Activated naive CD4-positive, alpha-beta T cell treated with anti-CD3 and anti-CD28 coated beads, Interleukin-2, amount 50 U/mL, for 16 hours (primary cell): ENCODE measurements around the gene ADARB1.

ENCODE experiments used
- DNase-seq: peaks from one replicate; pipeline ENCODE4 v3.0.0-alpha.2; 2020

ADARB1 gene

DNA sequence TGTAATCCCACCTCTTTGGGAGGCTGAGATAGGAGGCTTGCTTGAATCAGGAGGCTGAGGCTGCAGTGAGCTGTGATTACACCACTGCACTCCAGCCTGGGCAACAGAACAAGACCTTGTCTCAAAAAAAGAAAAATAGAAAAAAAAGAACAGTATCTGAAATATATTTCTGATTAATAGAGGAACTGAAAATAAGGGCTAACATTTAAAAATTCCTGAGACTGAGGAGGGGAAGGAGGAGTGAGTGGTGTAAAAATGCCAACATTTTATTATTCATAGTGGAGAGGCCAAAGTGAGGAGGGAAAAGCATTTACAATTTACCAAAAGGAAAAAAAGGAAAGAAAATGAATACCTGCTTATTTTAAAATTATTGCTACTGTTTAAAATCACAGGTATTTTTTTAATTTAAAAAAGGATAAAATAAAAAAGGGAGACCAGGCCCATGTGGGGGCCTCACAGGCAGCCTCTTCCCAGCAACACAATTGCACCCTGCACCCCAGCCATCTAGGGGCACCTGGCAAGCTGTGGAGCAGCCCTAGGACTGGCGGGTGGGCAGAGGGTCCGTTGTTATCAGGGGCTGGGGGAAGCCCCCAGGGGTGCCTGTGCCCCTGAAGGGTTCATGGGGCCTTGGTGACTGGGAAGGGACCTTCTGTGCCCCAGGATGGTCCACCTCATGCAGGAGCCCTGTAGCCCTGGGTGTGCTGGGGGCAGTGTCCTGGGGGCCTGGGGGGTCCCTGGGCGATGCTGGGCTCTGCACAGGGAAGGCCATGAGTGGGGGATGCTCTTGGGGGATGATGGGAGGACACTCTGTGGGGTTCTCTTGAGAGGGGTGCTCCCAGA, 34.8 kb upstream of the ADARB1 start:
- DNase-seq: no peak

DNA sequence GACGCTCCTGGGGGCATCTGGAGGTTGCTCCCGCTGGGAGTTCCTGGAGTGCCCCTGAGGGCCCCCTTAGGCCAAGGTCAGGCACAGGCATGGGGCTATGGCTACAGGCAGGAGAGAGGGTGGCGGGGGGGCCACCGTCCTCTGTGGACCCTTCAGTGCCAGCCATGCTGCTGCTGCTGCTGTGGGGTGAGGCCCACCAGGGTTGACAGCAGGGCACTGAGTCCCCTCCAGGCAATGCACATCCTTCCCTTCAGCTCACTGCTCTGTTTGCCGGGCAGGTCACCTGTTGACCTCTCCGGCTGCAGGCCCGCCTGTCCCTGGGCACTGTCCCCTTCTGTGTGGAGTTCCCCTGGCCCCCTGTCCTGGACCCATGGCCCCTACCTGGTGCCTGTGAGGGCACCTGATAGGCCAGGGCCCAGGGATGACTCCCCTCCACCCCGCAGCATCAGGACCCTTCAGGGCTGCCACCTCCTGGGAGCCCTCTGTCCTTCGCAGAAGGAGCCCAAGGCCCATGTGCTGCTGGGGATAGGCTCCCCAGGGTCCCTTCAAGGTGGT, 34.1 kb upstream of the ADARB1 start:
- no peak for DNase-seq

DNA sequence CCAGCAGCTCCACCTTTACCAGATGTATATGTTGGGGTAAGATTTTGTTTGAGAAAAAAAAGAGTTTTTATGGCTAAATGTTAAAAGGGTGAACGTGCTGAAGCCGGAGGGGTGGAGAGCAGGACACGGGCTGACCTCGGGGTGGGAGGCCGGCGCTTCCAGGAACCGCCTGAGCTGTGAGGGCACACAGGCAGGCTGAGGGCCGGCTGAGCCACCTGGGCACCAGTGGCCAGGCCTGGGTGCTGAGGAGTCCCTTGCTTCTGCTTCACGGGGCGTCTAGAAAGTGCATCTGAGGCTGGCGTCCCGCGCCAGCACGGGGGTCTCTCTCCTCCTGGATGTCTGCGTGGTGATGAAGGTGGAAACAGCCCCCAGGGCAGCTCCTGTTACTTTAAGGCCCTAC, 33.6 kb upstream of the ADARB1 start:
- DNase-seq: no peak

DNA sequence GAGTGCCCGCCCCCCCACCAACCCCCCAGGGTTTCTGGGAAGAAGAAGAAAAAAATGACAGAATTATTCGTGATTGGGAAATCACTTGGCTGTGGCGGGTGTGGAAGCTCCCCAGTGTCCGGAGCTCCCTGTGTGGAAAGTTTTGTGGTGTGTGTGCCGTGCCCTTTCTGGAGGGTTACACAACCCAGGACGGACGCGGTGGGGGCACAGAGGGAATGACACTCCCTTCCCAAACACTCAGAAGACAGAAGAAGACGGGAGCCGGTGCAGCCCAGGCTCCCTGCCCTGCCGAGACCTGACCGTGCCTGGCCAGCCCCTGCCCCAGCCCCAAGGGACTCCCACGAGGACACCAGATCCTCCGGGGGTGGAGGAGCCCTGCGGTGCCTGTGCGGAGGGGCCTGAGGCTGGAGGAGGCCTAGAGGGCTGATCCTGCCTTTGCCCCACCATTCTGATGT, 33.0 kb upstream of the ADARB1 start:
- no peak for DNase-seq

DNA sequence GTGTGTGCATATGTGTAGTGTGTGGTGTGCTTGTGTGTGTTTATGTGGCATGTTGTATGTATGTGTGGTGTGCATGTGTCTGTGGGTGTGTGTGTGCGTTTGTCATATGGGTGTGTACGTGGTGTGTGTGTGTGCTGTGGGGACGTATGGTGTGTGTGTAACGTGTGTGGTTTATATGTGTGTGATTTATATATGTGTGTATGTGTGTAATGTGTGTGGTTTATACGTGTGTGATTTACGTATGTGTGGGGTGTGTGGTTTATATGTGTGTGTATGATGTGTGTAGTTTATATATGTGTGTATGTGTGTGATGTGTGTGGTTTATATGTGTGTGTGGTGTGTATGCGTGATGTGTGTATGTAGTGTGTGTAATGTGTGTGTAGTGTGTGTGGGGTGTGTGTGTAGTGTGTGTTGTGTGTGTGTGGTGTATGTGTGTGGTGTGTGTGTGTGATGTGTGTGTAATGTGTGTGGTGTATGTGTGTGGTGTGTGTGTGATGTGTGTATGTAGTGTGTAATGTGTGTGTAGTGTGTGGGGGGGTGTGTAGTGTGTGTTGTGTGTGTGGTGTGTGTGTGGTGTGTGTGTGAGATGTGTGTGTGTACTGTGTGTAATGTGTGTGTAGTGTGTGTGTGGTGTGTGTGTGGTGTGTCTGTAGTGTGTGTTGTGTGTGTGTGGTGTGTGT, 32.3 kb upstream of the ADARB1 start:
- no peak for DNase-seq

GRCh38 chr21:45042664-45043161, 31.7 kb upstream of the ADARB1 start:
- DNase-seq: no peak

- DNase-seq: no peak
These were observed 30.8 kb upstream of the ADARB1 start for GRCh38 chr21:45043541-45044020.

GRCh38 chr21:45045481-45045880, 28.9 kb upstream of the ADARB1 start:
- DNase-seq: no peak

GRCh38 chr21:45047257-45047656, 27.1 kb upstream of the ADARB1 start:
- no peak for DNase-seq

DNA sequence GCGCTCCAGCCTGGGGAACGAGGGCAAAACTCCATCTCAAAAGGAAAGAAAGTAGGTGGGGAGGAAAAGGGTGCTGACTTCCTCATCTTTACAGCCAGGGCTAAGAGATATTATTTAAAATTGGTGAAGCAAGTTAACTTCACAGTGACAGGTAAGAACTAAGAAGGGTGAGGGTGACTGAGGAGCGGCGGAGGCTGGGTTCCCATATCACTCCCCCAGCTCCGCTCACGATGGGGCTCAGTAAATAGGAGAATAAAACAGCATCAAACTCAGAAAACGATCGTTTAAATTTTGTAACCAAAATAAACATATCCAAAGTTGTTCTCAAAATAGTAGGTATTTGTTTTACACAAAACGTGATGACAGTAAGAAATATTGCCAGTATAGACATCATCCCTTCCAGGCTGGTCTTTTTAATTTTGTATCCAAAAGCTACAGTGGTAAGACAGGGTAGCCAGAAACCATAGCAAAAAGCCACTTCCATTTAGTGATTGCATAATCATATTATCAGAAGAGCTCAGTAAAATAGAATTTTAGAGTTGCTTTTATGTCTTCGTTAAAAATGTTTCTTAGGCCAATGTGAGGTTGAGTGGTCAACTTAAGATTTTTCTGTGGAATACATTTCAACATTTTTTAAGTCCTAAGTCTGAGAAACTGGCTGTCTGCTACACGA, 26.2 kb upstream of the ADARB1 start:
- DNase-seq: no peak

DNA sequence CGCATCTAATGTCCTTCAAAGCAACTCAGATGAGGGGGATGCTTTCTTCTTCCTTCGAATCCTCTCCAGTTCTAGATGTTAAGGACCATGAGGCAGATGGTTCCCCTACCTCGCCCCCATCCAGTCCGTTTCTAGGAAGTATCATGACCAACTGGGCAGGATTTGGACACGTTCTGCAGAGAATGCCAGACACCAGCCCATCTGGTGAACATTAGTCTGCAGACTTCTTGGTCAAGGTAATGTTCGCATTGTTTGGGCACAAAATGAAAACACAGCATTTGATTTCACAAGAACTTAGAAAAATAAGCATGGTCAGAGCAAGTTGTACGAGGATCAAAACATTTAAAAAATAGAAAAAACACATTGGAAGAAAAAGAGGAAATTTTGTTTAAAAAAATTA, 25.4 kb upstream of the ADARB1 start:
- DNase-seq: no peak

GRCh38 chr21:45049714-45050344, 24.6 kb upstream of the ADARB1 start:
- no peak for DNase-seq

GRCh38 chr21:45050345-45050796, 24.0 kb upstream of the ADARB1 start:
- no peak for DNase-seq

GRCh38 chr21:45050797-45051489, 23.4 kb upstream of the ADARB1 start:
- no peak for DNase-seq

GRCh38 chr21:45051580-45052434, 22.6 kb upstream of the ADARB1 start:
- DNase-seq: no peak

DNA sequence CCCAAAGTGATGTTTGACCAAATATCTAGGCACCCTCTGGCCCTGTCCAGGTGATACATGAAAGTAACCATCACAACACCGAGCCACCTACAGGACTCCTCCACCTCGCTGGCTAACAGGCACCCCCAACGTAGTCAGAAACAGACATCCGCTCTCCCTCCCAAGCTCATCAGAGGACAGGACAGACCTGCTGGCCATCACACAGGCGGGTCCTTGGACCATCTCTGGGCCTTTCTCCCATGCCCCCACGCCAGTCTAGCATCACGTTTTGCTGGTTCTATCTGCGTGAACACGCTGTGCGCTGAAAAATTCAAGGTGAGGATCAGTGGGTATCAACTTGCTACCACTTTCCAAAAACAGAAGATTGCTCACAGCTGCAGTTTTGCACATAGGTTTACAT, 21.4 kb upstream of the ADARB1 start:
- no peak for DNase-seq

- no peak for DNase-seq
These were observed 20.7 kb upstream of the ADARB1 start for GRCh38 chr21:45053561-45054226.

DNA sequence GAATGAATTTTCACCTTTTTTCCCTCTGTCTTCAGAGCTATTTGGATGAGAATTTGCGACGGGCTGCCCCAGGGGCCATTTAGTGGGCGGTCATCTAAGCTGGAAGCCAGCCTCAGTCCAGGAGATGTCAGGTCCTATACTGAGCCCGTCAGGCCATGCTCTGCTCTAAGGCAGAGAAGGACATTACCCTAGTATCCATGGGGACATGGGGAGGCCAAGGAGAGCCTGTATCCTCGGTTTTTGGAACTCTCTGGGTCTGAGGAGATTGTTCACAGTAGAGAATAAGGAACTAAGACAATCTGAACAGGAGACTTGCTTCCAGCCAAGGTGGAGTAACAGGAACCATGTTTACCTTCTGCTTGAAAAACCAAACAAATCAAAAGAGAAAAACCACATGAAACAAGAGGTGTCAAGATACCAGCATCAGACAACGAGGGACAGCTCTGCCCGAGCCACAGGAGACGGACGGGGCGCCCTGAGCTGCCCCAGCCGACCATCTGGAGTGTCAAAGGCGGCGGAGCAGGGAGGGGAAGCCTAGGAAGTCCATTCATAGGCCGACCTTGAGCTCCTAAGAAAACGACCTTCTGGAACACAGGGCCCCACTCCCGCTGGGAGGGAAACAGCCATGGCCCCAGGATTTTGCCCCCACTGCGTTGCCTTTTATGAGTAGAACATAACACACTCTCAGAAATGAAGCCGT, 20.0 kb upstream of the ADARB1 start:
- DNase-seq: no peak

DNA sequence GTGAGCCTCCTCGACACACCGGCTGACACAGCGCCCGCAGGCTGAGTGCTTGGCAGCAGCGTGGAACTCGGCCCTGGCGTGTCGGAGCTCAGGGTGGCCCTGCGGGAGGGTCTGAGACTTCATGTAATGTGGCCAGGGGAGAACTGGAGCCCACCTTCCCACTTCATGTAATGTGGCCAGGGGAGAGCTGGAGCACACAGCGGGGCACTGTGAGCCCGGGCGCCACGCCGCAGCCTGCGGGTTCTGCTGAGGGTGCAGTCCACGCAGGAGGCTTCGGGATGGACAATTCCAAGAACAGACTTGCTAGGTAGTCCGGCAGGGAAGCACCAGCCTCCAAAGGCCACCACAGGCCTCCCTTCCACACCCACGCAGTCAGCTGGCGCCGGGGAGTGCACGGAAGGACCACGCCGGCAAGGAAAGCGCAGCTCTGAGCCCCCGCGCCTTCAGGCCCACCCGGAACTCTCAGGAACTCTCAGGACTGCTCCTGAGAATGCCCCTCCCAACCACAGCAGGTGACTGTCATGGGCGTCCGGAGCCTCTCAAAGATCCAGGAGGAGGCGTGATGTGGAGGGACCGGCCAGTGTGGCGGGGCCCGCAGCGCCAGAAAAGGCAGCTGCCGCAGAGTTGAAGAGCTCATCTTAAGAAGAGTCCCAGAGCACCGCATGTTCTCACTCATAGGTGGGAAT, 19.3 kb upstream of the ADARB1 start:
- no peak for DNase-seq
